ENCODE measurements around the gene GASK1A.
"Not testable (repeated sequence)": the region's sequence is repeated elsewhere in the genome, so short reads cannot be mapped to it uniquely, and the experiment has no call there.

The GASK1A gene

GRCh38 chr3:42979044-42979972, at the start of gene GASK1A:
GASK1A (plus strand) TSS chr3:42979311; CDS start chr3:42979643, 332 bp downstream.
- DNase-seq = peak; percentile 33

GRCh38 chr3:42934111-42934510, 45.0 kb upstream of the GASK1A start:
- DNase-seq = no peak

GRCh38 chr3:42934910-42935309, 44.2 kb upstream of the GASK1A start:
- no peak for DNase-seq

- DNase-seq = no peak
Observed at GRCh38 chr3:42935472-42935871, 43.6 kb upstream of the GASK1A start.

DNA sequence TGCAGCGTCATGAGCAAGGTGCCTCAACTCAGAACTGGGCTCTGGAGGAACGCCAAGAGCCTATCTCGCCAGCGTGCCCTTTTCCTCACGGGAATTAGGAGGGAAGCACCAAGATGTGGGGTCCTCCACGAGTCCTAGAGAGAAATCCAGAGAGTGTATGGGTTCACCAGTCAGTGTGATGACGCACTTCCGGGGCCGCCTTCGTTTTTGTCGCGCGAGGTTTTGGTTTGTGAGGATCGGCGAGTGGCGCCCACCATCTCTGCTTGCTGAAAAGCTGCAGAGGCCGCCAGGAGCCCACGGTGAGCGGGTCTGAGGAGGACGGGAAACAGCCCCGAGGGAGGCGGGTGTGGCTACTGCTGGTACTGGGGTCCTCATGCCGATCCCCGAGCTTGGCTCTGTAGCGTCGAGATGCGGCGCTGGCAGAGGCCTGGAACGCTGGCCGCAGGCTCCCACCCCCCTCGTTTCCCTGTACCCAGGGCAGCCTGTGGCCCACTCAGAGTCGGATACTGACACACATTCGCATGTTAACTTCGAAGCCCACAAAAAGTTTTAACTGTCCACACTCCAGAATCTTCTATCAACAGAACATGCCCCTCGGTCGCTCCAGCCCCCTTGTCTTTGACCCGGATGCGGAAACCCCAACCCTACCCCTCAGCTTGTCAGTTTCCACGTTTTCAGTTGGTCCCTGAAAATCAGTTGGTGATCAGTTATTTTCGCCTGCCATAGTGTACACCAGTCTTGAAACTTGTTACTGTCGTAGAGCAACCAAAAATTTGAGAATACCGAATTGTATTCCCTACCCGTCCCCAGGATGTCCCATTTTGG, 42.7 kb upstream of the GASK1A start:
- no peak for DNase-seq

GRCh38 chr3:42937334-42937733, 41.8 kb upstream of the GASK1A start:
- no peak for DNase-seq

DNA sequence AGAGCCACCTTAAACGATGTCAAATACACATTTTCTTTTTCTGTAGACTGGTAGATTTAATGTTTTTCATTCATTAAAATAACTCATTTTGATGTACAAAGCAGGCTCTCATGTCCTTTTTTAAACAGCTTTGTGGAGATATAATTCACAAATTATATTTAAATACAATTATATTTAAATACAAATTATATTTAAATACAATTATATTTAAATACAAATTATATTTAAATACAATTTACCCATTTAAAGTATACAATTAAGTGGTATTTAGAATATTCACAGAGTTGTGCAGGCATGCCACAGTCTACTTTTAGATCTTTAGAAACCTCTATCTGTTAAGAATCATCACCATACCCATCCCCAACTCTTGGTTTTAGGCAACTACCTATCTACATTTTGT, 36.4 kb upstream of the GASK1A start:
- DNase-seq = no peak

- DNase-seq = no peak
Observed at GRCh38 chr3:42946050-42946449, 33.1 kb upstream of the GASK1A start.

- DNase-seq = no peak
Observed at GRCh38 chr3:42957573-42957972, 21.5 kb upstream of the GASK1A start.

- DNase-seq = no peak
Observed at GRCh38 chr3:42960282-42960681, 18.8 kb upstream of the GASK1A start.

- DNase-seq = no peak
Observed at GRCh38 chr3:42960786-42961185, 18.3 kb upstream of the GASK1A start.

DNA sequence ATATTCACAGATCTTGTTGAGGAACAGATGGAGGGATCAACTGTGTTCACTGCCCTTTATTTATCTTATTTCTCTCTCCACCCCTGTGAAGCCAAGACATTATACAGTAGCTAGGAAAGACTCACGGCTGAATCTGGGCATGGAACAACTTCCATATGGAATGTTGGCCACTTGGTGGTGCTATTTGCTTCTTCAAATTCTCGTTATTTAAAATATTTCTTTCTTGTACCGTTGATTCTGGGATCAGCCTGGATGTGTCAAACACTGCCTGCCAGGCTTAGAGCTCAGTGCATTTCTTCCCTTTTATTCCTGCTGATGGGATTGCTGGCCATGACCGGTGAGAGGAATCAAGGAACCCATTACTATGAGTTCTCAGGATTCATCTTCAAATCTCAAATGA, 17.5 kb upstream of the GASK1A start:
- peak; percentile 56 for DNase-seq

DNA sequence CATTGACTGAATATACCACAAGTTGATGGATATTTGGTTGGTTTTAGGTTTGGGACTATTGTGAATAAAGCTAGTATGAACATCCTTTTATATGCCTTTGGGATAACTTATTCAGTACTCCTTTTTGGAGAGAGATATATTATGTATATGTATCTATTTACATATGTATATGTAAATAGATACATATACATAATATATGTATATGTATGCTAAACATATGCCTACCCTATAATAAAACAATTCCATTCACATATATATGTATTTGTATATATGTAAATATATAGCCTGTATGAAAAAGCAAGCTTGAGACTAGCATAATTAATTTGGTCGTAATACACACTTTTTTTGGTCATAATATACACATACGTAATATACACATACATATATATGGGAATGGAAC, 15.8 kb upstream of the GASK1A start:
- DNase-seq = no peak

DNA sequence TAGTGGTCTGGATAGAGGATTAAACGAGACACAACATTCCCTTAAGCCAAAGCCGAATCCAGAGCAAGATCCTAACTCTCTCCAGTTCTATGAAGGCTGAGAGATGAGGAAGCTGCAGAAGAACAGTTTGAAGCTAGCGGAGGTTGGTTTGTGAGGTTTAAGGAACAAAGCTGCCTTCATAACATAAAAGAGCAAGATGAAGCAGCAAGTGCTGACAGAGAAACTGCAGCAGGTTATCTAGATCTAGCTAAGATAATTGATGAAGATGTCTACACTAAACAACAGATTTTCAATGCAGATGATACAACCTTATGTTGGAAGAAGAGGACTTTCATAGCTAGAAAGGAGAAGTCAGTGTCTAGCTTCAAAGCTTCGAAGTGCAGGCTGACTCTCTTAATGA, 14.8 kb upstream of the GASK1A start:
- DNase-seq = no peak

- no peak for DNase-seq
Observed at GRCh38 chr3:42970557-42970956, 8.6 kb upstream of the GASK1A start.

DNA sequence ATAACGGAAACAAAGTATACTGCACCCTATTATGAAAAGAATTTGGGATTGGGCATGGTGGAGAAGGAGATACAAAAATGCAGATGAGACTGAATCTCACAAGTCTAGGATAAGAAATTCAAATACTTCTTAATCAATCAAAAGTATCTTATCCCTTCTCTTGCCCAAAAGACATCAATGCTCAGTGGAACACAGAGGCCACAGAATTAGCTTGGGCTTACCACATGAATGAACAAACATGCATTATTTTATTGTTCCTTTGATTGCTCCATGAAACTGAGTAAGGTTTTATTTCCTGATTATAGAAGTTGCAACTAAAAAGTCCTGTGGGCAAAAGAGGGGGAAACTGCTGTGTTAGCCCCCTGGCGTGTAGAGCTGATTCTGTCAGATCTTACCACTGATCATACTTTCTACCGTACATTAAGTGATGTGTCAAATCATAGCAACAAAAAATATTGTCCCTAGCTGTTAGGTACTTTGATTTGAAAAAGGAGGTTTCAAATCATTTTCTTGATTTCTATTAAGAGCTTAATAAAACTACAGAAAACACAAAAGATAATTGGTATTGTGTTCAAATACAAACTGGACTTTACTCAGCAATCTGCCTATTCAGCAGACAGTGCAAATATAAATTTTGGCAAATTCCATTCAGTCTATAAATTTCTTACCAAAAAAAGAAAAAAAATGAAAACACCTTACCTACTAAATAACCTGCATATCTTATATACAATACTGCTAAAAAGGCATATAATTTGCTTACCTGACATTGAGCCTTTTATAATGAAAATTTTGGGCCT, 7.9 kb upstream of the GASK1A start:
- no peak for DNase-seq

DNA sequence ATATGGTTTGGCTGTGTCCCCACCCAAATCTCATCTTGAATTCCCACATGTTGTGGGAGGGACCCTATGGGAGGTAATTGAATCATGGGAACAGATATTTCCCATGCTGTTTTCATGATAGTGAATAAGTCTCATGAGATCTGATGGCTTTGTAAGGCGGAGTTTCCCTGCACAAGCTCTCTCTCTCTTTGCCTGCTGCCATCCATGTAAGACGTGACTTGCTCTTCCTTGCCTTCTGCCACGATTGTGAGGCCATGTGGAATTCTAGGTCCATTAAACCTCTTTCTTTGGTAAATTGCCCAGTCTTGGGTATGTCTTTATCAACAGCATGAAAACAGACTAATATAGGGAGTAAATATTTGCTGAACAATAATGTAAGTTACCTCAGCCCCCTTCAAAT, 4.2 kb upstream of the GASK1A start:
- DNase-seq = not testable (repeated sequence)

DNA sequence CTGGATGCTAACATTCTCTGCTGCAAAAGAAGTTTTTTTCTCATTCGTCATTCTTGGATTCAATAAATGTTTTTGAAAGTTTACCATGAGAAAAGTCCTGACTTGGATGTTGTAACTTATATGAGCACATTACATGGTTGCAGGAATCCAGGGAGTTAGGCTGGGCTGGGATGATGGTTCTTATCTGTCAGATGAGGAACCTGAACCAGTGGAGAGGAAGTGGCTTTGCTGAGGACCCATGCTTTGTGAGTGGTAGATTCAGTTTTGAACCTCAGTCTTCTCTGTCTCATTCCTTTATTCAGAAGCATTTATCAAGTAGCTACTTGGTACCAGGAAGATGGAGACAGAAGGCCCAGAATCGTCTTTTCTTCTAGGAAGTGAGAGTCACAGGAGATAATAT, 3.7 kb upstream of the GASK1A start:
- no peak for DNase-seq

DNA sequence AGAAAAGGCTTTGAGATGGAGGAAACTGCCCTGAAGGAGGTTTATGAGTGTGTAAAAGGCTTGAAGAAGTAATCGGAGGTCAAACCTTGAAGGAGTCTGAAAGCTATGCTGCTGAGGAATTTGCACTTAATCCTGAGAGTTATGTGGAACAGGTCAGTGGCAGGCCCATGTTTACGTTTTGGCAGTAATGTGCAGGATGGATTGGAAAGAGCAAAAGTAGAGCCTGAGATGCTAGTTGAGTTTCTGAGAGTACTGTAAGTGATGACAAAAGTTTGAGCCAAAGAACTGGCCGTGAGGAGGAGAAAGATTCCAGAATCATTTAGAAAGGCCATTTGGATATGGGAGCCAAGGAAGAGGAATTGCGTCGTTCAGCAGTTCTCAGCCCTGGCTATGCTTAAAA, 3.2 kb upstream of the GASK1A start:
- no peak for DNase-seq

- no peak for DNase-seq
Observed at GRCh38 chr3:42980209-42980608, 1.1 kb downstream of the GASK1A start.

- DNase-seq = peak; percentile 12
Observed at GRCh38 chr3:42980909-42981308, 1.8 kb downstream of the GASK1A start.

DNA sequence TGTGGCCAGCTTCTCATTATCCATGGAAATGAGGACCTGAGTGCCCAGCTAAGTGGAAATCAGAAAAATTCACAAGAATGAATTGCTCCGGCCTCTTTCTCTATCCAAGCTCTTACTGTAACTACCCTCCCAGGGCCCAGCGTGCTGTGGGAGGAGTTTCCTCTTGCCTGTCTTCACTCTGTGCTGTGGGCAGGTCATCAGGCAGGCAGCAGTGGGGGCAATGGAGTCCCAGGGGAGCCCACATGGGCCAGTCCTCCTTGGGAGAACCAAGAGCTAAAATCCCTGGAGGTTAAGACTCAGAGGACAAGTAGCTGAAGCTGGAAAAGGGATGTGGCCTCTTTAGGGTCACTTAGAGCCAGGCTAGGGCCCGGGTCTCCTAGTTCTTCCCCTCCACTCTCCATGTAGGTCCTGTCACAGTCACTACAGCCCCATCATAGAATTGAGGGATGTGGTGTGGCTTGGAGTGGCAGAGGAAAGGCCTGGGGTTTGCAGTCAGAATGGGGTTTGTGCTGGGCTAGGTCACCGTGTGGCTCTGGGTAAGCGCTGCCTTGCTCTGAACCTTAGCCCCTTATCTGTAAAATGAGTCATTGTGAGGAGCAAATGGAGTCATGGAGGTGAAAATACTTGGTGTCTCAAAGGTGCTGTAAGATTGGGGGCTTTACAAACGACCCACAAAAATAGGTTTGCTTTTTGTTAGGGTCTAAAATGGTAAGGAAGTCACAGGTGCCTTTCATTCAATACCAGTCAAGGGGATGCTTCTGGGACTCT, 3.7 kb downstream of the GASK1A start:
- no peak for DNase-seq

All from DMS53 (cell line).